ENCODE data around the gene EEFSEC. TPM values are rescaled to one million over a fixed set of nuclear protein-coding genes. Genes with fewer than 3 reads are reported as not detected.

EEFSEC gene
- total and polyA plus RNA-seq, 2 experiments from 2014 or later, result 10.1 to 16.2 TPM

DNA sequence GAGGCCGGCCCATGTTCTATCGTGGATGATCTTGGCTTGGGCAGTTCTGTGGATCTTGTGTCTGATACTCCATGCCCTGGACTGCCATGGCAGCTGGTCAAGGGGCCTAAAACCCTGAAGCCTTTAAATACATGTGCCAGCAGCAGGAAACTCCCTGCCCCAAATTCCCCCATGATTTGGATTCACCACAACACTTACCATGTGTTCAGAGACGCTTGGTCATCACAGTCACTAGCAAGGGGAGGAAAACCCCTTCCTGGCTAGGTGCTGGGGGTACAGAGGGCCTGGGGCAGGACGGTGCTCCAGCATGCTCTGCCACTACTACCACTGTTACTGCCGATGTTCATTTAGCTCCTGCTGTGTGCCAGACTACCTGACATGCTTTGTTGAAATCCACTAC is 219.0 kb downstream of the EEFSEC start:
- H2AFZ ChIP-seq, result no peak overlapping the region
- no peak overlapping the region for H3K4me3 Mint-ChIP-seq
- peaks cover 13% of the 10 kb centered on the region for H3K4me1 Mint-ChIP-seq
- H3K27ac ChIP-seq (ENCODE audit: low read depth), result no peak overlapping the region
- H3K79me2 ChIP-seq (replicated peaks; ENCODE audit: insufficient read depth), result no peaks in the 10 kb centered on the region
- TF ChIP-seq, protein P1, sequence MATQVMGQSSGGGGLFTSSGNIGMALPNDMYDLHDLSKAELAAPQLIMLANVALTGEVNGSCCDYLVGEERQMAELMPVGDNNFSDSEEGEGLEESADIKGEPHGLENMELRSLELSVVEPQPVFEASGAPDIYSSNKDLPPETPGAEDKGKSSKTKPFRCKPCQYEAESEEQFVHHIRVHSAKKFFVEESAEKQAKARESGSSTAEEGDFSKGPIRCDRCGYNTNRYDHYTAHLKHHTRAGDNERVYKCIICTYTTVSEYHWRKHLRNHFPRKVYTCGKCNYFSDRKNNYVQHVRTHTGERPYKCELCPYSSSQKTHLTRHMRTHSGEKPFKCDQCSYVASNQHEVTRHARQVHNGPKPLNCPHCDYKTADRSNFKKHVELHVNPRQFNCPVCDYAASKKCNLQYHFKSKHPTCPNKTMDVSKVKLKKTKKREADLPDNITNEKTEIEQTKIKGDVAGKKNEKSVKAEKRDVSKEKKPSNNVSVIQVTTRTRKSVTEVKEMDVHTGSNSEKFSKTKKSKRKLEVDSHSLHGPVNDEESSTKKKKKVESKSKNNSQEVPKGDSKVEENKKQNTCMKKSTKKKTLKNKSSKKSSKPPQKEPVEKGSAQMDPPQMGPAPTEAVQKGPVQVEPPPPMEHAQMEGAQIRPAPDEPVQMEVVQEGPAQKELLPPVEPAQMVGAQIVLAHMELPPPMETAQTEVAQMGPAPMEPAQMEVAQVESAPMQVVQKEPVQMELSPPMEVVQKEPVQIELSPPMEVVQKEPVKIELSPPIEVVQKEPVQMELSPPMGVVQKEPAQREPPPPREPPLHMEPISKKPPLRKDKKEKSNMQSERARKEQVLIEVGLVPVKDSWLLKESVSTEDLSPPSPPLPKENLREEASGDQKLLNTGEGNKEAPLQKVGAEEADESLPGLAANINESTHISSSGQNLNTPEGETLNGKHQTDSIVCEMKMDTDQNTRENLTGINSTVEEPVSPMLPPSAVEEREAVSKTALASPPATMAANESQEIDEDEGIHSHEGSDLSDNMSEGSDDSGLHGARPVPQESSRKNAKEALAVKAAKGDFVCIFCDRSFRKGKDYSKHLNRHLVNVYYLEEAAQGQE (IDR thresholded peaks at IDR 0.05; ENCODE audit: unreplicated experiment), result no peak
- TF ChIP-seq POLR2AphosphoS5 (IDR thresholded peaks at IDR 0.05; ENCODE audit: low read depth), result no peak
- TF ChIP-seq, protein P2, sequence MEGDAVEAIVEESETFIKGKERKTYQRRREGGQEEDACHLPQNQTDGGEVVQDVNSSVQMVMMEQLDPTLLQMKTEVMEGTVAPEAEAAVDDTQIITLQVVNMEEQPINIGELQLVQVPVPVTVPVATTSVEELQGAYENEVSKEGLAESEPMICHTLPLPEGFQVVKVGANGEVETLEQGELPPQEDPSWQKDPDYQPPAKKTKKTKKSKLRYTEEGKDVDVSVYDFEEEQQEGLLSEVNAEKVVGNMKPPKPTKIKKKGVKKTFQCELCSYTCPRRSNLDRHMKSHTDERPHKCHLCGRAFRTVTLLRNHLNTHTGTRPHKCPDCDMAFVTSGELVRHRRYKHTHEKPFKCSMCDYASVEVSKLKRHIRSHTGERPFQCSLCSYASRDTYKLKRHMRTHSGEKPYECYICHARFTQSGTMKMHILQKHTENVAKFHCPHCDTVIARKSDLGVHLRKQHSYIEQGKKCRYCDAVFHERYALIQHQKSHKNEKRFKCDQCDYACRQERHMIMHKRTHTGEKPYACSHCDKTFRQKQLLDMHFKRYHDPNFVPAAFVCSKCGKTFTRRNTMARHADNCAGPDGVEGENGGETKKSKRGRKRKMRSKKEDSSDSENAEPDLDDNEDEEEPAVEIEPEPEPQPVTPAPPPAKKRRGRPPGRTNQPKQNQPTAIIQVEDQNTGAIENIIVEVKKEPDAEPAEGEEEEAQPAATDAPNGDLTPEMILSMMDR (conservative IDR thresholded peaks at IDR 0.05; ENCODE audit: low read depth in 2 of 2), result no peak
- TF ChIP-seq ZNF114 (CRISPR knock-in tag; IDR thresholded peaks at IDR 0.05), result no peak
- TF ChIP-seq EZH2phosphoT487 (IDR thresholded peaks at IDR 0.05; ENCODE audit: unreplicated experiment), result no peak
- TF ChIP-seq, protein P3, sequence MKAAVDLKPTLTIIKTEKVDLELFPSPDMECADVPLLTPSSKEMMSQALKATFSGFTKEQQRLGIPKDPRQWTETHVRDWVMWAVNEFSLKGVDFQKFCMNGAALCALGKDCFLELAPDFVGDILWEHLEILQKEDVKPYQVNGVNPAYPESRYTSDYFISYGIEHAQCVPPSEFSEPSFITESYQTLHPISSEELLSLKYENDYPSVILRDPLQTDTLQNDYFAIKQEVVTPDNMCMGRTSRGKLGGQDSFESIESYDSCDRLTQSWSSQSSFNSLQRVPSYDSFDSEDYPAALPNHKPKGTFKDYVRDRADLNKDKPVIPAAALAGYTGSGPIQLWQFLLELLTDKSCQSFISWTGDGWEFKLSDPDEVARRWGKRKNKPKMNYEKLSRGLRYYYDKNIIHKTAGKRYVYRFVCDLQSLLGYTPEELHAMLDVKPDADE (IDR thresholded peaks at IDR 0.05), result no peak
- TF ChIP-seq ZNF331 (CRISPR knock-in tag; IDR thresholded peaks at IDR 0.05; ENCODE audit: low read depth), result no peak
- no peak for TF ChIP-seq EZH2 (IDR thresholded peaks at IDR 0.05; ENCODE audit: low read depth, unreplicated experiment)
- TF ChIP-seq CREB1 (CRISPR knock-in tag; IDR thresholded peaks at IDR 0.05; ENCODE audit: low read depth), result no peak
- no peak for TF ChIP-seq JUNB (IDR thresholded peaks at IDR 0.05; ENCODE audit: unreplicated experiment)
- no peak for TF ChIP-seq NANOG (IDR thresholded peaks at IDR 0.05; ENCODE audit: borderline replicate concordance)
- TF ChIP-seq STAT1 (IDR thresholded peaks at IDR 0.05; ENCODE audit: unreplicated experiment), result no peak
- TF ChIP-seq, protein P4, sequence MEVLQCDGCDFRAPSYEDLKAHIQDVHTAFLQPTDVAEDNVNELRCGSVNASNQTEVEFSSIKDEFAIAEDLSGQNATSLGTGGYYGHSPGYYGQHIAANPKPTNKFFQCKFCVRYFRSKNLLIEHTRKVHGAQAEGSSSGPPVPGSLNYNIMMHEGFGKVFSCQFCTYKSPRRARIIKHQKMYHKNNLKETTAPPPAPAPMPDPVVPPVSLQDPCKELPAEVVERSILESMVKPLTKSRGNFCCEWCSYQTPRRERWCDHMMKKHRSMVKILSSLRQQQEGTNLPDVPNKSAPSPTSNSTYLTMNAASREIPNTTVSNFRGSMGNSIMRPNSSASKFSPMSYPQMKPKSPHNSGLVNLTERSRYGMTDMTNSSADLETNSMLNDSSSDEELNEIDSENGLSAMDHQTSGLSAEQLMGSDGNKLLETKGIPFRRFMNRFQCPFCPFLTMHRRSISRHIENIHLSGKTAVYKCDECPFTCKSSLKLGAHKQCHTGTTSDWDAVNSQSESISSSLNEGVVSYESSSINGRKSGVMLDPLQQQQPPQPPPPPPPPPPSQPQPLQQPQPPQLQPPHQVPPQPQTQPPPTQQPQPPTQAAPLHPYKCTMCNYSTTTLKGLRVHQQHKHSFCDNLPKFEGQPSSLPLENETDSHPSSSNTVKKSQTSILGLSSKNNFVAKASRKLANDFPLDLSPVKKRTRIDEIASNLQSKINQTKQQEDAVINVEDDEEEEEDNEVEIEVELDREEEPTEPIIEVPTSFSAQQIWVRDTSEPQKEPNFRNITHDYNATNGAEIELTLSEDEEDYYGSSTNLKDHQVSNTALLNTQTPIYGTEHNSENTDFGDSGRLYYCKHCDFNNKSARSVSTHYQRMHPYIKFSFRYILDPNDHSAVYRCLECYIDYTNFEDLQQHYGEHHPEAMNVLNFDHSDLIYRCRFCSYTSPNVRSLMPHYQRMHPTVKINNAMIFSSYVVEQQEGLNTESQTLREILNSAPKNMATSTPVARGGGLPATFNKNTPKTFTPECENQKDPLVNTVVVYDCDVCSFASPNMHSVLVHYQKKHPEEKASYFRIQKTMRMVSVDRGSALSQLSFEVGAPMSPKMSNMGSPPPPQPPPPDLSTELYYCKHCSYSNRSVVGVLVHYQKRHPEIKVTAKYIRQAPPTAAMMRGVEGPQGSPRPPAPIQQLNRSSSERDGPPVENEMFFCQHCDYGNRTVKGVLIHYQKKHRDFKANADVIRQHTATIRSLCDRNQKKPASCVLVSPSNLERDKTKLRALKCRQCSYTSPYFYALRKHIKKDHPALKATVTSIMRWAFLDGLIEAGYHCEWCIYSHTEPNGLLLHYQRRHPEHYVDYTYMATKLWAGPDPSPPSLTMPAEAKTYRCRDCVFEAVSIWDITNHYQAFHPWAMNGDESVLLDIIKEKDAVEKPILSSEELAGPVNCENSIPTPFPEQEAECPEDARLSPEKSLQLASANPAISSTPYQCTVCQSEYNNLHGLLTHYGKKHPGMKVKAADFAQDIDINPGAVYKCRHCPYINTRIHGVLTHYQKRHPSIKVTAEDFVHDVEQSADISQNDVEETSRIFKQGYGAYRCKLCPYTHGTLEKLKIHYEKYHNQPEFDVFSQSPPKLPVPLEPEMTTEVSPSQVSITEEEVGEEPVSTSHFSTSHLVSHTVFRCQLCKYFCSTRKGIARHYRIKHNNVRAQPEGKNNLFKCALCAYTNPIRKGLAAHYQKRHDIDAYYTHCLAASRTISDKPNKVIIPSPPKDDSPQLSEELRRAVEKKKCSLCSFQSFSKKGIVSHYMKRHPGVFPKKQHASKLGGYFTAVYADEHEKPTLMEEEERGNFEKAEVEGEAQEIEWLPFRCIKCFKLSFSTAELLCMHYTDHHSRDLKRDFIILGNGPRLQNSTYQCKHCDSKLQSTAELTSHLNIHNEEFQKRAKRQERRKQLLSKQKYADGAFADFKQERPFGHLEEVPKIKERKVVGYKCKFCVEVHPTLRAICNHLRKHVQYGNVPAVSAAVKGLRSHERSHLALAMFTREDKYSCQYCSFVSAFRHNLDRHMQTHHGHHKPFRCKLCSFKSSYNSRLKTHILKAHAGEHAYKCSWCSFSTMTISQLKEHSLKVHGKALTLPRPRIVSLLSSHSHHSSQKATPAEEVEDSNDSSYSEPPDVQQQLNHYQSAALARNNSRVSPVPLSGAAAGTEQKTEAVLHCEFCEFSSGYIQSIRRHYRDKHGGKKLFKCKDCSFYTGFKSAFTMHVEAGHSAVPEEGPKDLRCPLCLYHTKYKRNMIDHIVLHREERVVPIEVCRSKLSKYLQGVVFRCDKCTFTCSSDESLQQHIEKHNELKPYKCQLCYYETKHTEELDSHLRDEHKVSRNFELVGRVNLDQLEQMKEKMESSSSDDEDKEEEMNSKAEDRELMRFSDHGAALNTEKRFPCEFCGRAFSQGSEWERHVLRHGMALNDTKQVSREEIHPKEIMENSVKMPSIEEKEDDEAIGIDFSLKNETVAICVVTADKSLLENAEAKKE (CRISPR knock-in tag; IDR thresholded peaks at IDR 0.05), result no peak
- H3K4me1 ChIP-seq (ENCODE audit: insufficient read depth), result no peaks in the 10 kb centered on the region
- no peak overlapping the region for H3K4me3 ChIP-seq
- H3K36me3 ChIP-seq (ENCODE audit: insufficient read depth), result no peaks in the 10 kb centered on the region; the same call in 1 of the 2 replicates
- no peaks in the 10 kb centered on the region for H3K9me3 Mint-ChIP-seq
- ATAC-seq, result no peak
- H3K9me2 ChIP-seq (ENCODE audit: insufficient read depth), result no peaks in the 10 kb centered on the region
- H3K27me3 Mint-ChIP-seq (ENCODE audit: insufficient read depth, low read depth, poor library complexity), result peaks cover 7% of the 10 kb centered on the region
- H3K36me3 Mint-ChIP-seq (ENCODE audit: low read depth), result no peaks in the 10 kb centered on the region
- H3K4me2 ChIP-seq, result no peak overlapping the region
- no peaks in the 10 kb centered on the region for H3K27me3 ChIP-seq (ENCODE audit: insufficient read depth)
- H3F3A ChIP-seq (replicated peaks; ENCODE audit: low read depth), result no peaks in the 10 kb centered on the region
- no peak for DNase-seq (ENCODE audit: low spot score)
- no peak overlapping the region; the same call in 1 of the 2 replicates for H3K27ac Mint-ChIP-seq
- peaks cover 4% of the 10 kb centered on the region; the same call in 1 of the 2 replicates for H4K20me1 ChIP-seq (replicated peaks; ENCODE audit: insufficient read depth)
